Activated CD4-positive, alpha-beta memory T cell treated with anti-CD3 and anti-CD28 coated beads for 36 hours (primary cell): ENCODE results near the gene HYAL4. TPM values are rescaled to one million over a fixed set of nuclear protein-coding genes. Genes with fewer than 3 reads are reported as not detected.
A peak's percentile ranks its signal among the peaks of the same experiment; 100 is the strongest.
"Not testable (repeated sequence)": the region's sequence is repeated elsewhere in the genome, so short reads cannot be mapped to it uniquely, and the experiment has no call there.

Experiments used
- CTCF ChIA-PET: fragments of 350-600 bp; sonication (Branson Sonifier 250); formaldehyde crosslinking; loops from one replicate; lab custom pipeline; 2021; ENCODE audit warnings: antibody characterized with exemption, inconsistent platforms; lab: Charles Lee
- POLR2A ChIA-PET: fragments of 350-600 bp; sonication (Branson Sonifier 250); formaldehyde crosslinking; loops from one replicate; lab custom pipeline; 2021; ENCODE audit warnings: antibody characterized with exemption; lab: Charles Lee
- DNase-seq: peaks from one replicate; pipeline ENCODE4 v3.0.0-alpha.2; 2020
- H3K27ac Mint-ChIP-seq: one replicate; pipeline ENCODE4 v1.8.0; 2021; ENCODE audit warnings: mixed read lengths
- H3K27me3 Mint-ChIP-seq: one replicate; pipeline ENCODE4 v1.8.0; 2021; ENCODE audit warnings: mixed read lengths
- H3K36me3 Mint-ChIP-seq: one replicate; pipeline ENCODE4 v1.8.0; 2021; ENCODE audit warnings: mixed read lengths
- H3K4me1 Mint-ChIP-seq: one replicate; pipeline ENCODE4 v1.8.0; 2021; ENCODE audit warnings: low read depth, mixed read lengths
- H3K4me3 Mint-ChIP-seq: one replicate; pipeline ENCODE4 v1.8.0; 2021; ENCODE audit warnings: mild to moderate bottlenecking, mixed read lengths
- H3K9me3 Mint-ChIP-seq: one replicate; pipeline ENCODE4 v1.8.0; 2021; ENCODE audit warnings: mixed read lengths
- intact Hi-C: fragments of 100-400 bp; cut with micrococcal nuclease; formaldehyde crosslinking; loops from one replicate; pipeline ENCODE4 v1.15.1; 2023
- total RNA-seq, 2 experiments: library from RNA; stranded (reverse); gene quantifications; one replicate each; pipeline ENCODE4 v1.2.3, GENCODE V29; 2021

Gene HYAL4
- total RNA-seq, 2 experiments from 2014 or later = 0.34 TPM; not detected in 1

GRCh38 chr7:123849855-123850254, 4.9 kb downstream of the HYAL4 start:
- H3K4me1 Mint-ChIP-seq = no peaks in the 10 kb centered on the region
- CTCF ChIA-PET = no interaction called here
- no peak overlapping the region for H3K27ac Mint-ChIP-seq
- H3K36me3 Mint-ChIP-seq = no peaks in the 10 kb centered on the region
- H3K4me3 Mint-ChIP-seq = no peak overlapping the region
- no peak for DNase-seq
- peaks cover 14% of the 10 kb centered on the region for H3K27me3 Mint-ChIP-seq
- peaks cover under 1% of the 10 kb centered on the region for H3K9me3 Mint-ChIP-seq
- intact Hi-C loops = no loop called here
- POLR2A ChIA-PET = no interaction called here

DNA sequence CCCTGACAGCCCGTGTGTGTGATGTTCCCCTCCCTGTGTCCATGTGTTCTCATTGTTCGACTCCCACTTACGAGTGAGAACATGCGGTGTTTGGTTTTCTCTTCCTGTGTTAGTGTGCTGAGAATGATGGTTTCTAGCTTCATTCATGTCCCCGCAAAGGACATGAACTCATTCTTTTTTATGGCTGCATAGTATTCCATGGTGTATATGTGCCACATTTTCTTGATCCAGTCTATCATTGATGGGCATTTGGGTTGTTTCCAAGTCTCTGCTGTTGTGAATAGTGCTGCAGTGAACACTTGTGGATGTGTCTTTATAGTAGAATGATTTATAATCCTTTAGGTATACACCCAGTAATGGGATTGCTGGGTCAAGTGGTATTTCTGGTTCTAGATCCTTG, 6.4 kb downstream of the HYAL4 start:
- H3K36me3 Mint-ChIP-seq, H3K9me3 Mint-ChIP-seq, DNase-seq, CTCF ChIA-PET, H3K4me1 Mint-ChIP-seq, H3K4me3 Mint-ChIP-seq, intact Hi-C loops, POLR2A ChIA-PET, H3K27ac Mint-ChIP-seq: not testable (repeated sequence)
- peaks cover 19% of the 10 kb centered on the region for H3K27me3 Mint-ChIP-seq

DNA sequence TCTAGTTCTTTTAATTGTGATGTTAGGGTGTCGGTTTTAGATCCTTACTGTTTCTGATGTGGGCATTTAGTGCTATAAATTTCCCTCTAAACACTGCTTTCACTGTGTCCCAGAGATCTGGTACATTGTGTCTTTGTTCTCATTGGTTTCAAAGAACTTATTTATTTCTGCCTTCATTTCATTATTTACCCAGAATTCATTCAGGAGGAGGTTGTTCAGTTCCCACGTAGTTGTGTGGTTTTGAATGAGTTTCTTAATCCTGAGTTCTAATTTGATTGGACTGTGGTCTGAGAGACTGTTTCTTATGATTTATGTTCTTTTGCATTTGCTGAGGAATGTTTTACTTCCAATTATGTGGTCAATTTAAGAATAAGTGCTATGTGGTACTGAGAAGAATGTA, 9.3 kb downstream of the HYAL4 start:
- DNase-seq, intact Hi-C loops, POLR2A ChIA-PET, H3K9me3 Mint-ChIP-seq, H3K4me3 Mint-ChIP-seq, H3K36me3 Mint-ChIP-seq, H3K4me1 Mint-ChIP-seq, H3K27ac Mint-ChIP-seq: not testable (repeated sequence)
- H3K27me3 Mint-ChIP-seq = peaks cover 21% of the 10 kb centered on the region
- CTCF ChIA-PET = interaction anchor here (1.4 kb wide), 1 partner anchor 11 kb away, joined by 3 read pairs; no protein-coding TSS in a partner anchor

DNA sequence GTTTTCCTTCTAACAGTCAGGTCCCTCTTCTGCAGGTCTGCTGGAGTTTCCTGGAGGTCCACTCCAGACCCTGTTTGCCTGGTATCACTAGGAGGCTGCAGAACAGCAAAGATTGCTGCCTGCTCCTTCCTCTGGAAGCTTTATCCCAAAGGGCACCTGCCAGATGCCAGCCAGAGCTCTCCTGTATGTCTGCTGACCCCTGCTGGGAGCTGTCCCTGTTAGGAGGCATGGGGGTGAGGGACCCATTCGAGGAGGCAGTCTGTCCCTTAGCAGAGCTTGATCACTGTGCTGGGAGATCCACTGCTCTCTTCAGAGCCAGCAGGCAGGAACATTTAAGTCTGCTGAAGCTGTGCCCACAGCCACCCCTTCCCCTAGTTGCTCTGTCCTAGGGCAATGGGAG, 11.5 kb downstream of the HYAL4 start:
- POLR2A ChIA-PET, intact Hi-C loops, H3K4me3 Mint-ChIP-seq, H3K9me3 Mint-ChIP-seq, DNase-seq, H3K36me3 Mint-ChIP-seq, H3K4me1 Mint-ChIP-seq, H3K27ac Mint-ChIP-seq: not testable (repeated sequence)
- CTCF ChIA-PET = interaction anchor here (1.0 kb wide), 1 partner anchor 59 kb away, joined by 4 read pairs; no protein-coding TSS in a partner anchor
- peaks cover 21% of the 10 kb centered on the region for H3K27me3 Mint-ChIP-seq

DNA sequence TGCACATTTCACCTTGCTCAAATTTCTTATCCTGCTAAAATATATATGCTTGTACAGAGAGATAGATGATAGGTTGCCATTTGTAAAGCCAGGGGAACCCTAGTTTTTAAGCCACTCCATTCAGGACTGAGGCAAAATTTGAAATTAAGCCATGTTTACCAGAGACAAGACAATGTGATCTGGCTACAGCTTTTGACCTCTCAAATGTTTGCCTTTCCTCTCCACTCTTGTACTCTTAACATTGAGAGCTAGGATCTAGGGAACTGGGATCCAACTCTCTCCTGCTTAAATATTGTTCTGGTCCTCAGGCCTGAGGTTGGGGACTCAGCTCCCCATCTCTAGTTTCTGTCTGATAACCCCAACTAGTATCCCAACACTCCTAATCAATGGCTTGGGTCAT, 15.9 kb downstream of the HYAL4 start:
- no peak overlapping the region for H3K27ac Mint-ChIP-seq
- peaks cover under 1% of the 10 kb centered on the region for H3K9me3 Mint-ChIP-seq
- H3K4me3 Mint-ChIP-seq = no peak overlapping the region
- intact Hi-C loops = no loop called here
- H3K4me1 Mint-ChIP-seq = no peaks in the 10 kb centered on the region
- DNase-seq = no peak
- peaks cover under 1% of the 10 kb centered on the region for H3K36me3 Mint-ChIP-seq
- POLR2A ChIA-PET = no interaction called here
- H3K27me3 Mint-ChIP-seq = peaks cover 13% of the 10 kb centered on the region
- CTCF ChIA-PET = interaction anchor here (0.6 to 1.9 kb wide), 2 partner anchors 63 to 778 kb away, joined by 3 to 11 read pairs; no protein-coding TSS in a partner anchor

DNA sequence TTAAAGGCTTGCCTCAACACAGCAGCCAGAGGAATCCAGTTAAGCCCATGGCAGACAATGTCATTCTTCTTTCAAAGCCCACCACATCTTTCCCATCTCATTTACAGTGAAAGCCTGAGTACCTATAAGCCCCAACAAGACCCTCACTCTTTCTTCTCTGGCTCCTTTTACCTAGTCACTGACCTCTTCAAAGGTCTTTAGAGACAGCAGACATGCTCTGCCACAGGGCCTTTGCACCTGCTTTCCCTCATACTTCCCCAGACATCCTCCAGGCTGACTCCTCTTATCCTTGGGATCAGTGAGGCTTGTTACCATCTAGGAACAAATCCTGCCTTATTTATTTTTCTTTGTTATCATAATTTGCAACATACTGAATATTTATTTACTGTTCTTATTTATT, 17.8 kb downstream of the HYAL4 start:
- CTCF ChIA-PET = no interaction called here
- Mint-ChIP-seq H3K36me3 (no peaks in the 10 kb centered on the region), H3K27me3 (peaks cover 5% of the 10 kb centered on the region), H3K27ac (no peak overlapping the region), H3K9me3 (no peaks in the 10 kb centered on the region), H3K4me1 (no peaks in the 10 kb centered on the region), H3K4me3 (no peak overlapping the region)
- intact Hi-C loops = no loop called here
- no peak for DNase-seq
- POLR2A ChIA-PET = no interaction called here

- CTCF ChIA-PET = interaction anchor here (0.8 to 4.1 kb wide), 4 partner anchors 9 to 182 kb away, joined by 3 to 97 read pairs (median 13); no protein-coding TSS in a partner anchor
- DNase-seq = no peak
- no peak overlapping the region for H3K4me3 Mint-ChIP-seq
Measured at GRCh38 chr7:123863461-123863860, 18.5 kb downstream of the HYAL4 start.

GRCh38 chr7:123864012-123864411, 19.0 kb downstream of the HYAL4 start:
- Mint-ChIP-seq H3K4me1 (no peaks in the 10 kb centered on the region), H3K36me3 (no peaks in the 10 kb centered on the region), H3K27me3 (peaks cover 4% of the 10 kb centered on the region), H3K27ac (no peak overlapping the region), H3K9me3 (no peaks in the 10 kb centered on the region), H3K4me3 (no peak overlapping the region)
- ChIA-PET POLR2A (no interaction called here), CTCF (interaction anchor here (0.8 to 4.1 kb wide), 8 partner anchors 8 to 227 kb away, joined by 3 to 97 read pairs (median 8); no protein-coding TSS in a partner anchor)
- intact Hi-C loops = loop anchor here (2.0 kb wide), 1 partner anchor 239 kb away; no protein-coding TSS in a partner anchor
- no peak for DNase-seq

More at GRCh38 chr7:123863461-123863860, 18.5 kb downstream of the HYAL4 start:
- H3K27me3 Mint-ChIP-seq = peaks cover 5% of the 10 kb centered on the region
- H3K4me1 Mint-ChIP-seq = no peaks in the 10 kb centered on the region
- POLR2A ChIA-PET = no interaction called here
- H3K36me3 Mint-ChIP-seq = no peaks in the 10 kb centered on the region
- intact Hi-C loops = no loop called here
- H3K9me3 Mint-ChIP-seq = no peaks in the 10 kb centered on the region
- no peak overlapping the region for H3K27ac Mint-ChIP-seq

GRCh38 chr7:123864436-123864835, 19.5 kb downstream of the HYAL4 start:
- Mint-ChIP-seq H3K27ac (no peak overlapping the region), H3K9me3 (no peaks in the 10 kb centered on the region), H3K27me3 (peaks cover 4% of the 10 kb centered on the region), H3K4me1 (no peaks in the 10 kb centered on the region), H3K4me3 (no peak overlapping the region), H3K36me3 (no peaks in the 10 kb centered on the region)
- ChIA-PET CTCF (interaction anchor here (0.8 to 4.1 kb wide), 17 partner anchors 17 to 370 kb away, joined by 3 to 97 read pairs (median 6); partner anchors contain the start of gene WASL), POLR2A (no interaction called here)
- no peak for DNase-seq
- intact Hi-C loops = loop anchor here (2.0 kb wide), 1 partner anchor 240 kb away; no protein-coding TSS in a partner anchor

DNA sequence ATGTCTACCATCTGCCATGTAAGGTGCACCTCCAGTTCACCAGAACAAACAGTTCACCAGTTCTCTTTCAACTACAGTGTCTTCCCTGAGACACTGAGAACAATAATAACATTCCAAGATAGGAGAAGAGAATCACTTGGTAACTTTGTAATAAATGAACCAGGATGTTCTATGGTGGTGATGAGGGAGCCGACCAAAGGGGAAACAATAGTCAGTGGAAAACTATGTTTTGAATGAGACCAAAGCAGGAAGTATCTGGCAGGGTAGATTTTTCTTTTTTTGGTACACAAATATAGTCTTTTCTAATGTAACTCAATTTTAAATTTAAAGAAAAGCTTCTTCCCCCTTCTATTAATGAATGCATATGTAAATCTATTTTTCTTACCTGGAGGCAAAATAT, 20.0 kb downstream of the HYAL4 start:
- no peak overlapping the region for H3K27ac Mint-ChIP-seq
- intact Hi-C loops = loop anchor here (1.0 to 5.0 kb wide), 5 partner anchors 67 to 371 kb away; no protein-coding TSS in a partner anchor
- no peaks in the 10 kb centered on the region for H3K9me3 Mint-ChIP-seq
- H3K4me1 Mint-ChIP-seq = no peaks in the 10 kb centered on the region
- no peaks in the 10 kb centered on the region for H3K36me3 Mint-ChIP-seq
- POLR2A ChIA-PET = no interaction called here
- H3K27me3 Mint-ChIP-seq = peaks cover 4% of the 10 kb centered on the region
- H3K4me3 Mint-ChIP-seq = no peak overlapping the region
- DNase-seq = no peak
- CTCF ChIA-PET = interaction anchor here (0.7 to 4.1 kb wide), 27 partner anchors 10 to 370 kb away, joined by 3 to 97 read pairs (median 5); partner anchors contain the start of gene WASL

DNA sequence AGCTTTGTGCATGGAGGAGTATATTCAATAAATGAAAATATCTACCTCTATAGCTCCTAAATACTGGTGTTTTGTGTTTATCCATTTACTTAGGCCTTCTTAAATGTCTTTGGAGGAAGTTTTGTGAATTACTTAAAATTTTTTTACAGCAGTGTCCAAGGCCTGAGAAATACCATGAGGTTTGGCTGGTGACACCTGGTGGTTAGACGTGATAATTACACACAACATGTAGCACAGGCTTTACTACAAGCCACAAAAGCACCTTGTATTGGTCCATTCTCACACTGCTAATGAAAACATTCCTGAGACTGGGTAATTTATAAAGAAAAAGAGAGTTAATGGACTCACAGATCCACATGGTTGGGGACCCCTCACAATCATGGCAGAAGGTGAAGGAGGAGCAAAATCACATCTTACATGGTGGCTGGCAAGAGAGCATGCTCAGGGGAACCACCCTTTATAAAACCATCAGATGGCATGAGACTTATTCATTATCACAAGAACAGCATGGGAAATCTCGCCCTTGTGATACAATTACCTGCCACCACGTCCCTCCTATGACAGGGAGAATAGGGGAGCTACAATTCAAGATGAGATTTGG, 20.6 kb downstream of the HYAL4 start:
- peaks cover 4% of the 10 kb centered on the region for H3K27me3 Mint-ChIP-seq
- H3K4me1 Mint-ChIP-seq = no peaks in the 10 kb centered on the region
- H3K4me3 Mint-ChIP-seq = no peak overlapping the region
- ChIA-PET POLR2A (no interaction called here), CTCF (interaction anchor here (0.5 to 4.1 kb wide), 30 partner anchors 11 to 919 kb away, joined by 3 to 97 read pairs (median 5); partner anchors contain the start of gene WASL)
- intact Hi-C loops = loop anchor here (1.0 to 5.0 kb wide), 5 partner anchors 67 to 371 kb away; no protein-coding TSS in a partner anchor
- no peaks in the 10 kb centered on the region for H3K36me3 Mint-ChIP-seq
- H3K9me3 Mint-ChIP-seq = no peaks in the 10 kb centered on the region
- DNase-seq = peak; percentile 36
- no peak overlapping the region for H3K27ac Mint-ChIP-seq

DNA sequence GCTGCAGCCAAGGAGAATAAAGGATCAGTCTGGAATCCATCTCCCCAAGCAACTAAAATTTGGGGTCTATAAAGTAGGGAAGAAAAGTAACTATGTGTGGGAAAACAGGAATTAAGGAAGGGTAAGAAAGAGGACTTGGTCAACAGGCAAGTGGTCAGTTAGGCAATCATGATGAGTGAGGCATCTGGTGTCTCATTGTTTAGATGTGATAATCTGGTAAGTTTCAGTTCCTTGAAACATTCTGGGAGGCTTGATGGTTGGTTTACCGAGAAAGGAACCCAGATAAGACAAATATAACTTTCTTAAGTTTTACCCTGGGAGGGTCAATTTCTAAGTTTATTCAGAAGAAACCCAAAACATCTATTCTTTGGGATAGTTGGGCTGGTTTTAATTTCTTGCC, 22.3 kb downstream of the HYAL4 start:
- DNase-seq = no peak
- ChIA-PET CTCF (interaction anchor here (4.1 kb wide), 1 partner anchor 68 kb away, joined by 97 read pairs; no protein-coding TSS in a partner anchor), POLR2A (no interaction called here)
- no peaks in the 10 kb centered on the region for H3K4me1 Mint-ChIP-seq
- peaks cover 4% of the 10 kb centered on the region for H3K27me3 Mint-ChIP-seq
- no peak overlapping the region for H3K27ac Mint-ChIP-seq
- intact Hi-C loops = loop anchor here (5.0 kb wide), 1 partner anchor 230 kb away; no protein-coding TSS in a partner anchor
- no peaks in the 10 kb centered on the region for H3K36me3 Mint-ChIP-seq
- no peak overlapping the region for H3K4me3 Mint-ChIP-seq
- no peaks in the 10 kb centered on the region for H3K9me3 Mint-ChIP-seq
